B cell (primary cell): ENCODE results near the gene LPXN. TPM values are rescaled to one million over a fixed set of nuclear protein-coding genes. Genes with fewer than 3 reads are reported as not detected.

Source experiments
- ATAC-seq: fragments of 200-7000 bp; cut with Tn5 transposase; one replicate; pipeline ENCODE4 v1.10.0; 2021; ENCODE audit warnings: low read depth, mild to moderate bottlenecking, moderate number of reproducible peaks, moderate library complexity
- CTCF ChIA-PET: fragments of 350-600 bp; sonication (Branson Sonifier 250); formaldehyde crosslinking; loops from one replicate; lab custom pipeline; 2021; ENCODE audit warnings: antibody characterized with exemption, inconsistent platforms; lab: Charles Lee
- POLR2A ChIA-PET: fragments of 350-600 bp; sonication (Branson Sonifier 250); formaldehyde crosslinking; loops from one replicate; lab custom pipeline; 2021; ENCODE audit warnings: antibody characterized with exemption; lab: Charles Lee
- DNase-seq: peaks from one replicate; pipeline ENCODE4 v3.0.0; 2013
- H2AFZ ChIP-seq: 2 replicates; pipeline ENCODE4 v1.6.1; 2012; ENCODE audit warnings: mild to moderate bottlenecking, low read depth, low read length; ENCODE audit not compliant: insufficient read depth, poor library complexity, severe bottlenecking
- H3K27ac ChIP-seq, 2 donors: 1 replicate in 1 of 2; 2 replicates in 1 of 2; pipeline ENCODE4 v1.5.1; 2012 to 2013; ENCODE audit warnings: low read length in 2 of 2, mild to moderate bottlenecking in 2 of 2, moderate library complexity in 1 of 2
- H3K27me3 ChIP-seq, 4 experiments: fragments of 200-600 bp in 1 of 4; sonication (generic) in 1 of 4; replicated peaks in 1 of 4; 1 replicate in 2 of 4; 2 replicates in 2 of 4; pipeline versions ENCODE4 v1.6.1 to v1.7.0; 2013 to 2016; ENCODE audit warnings: low read length in 3 of 4, mild to moderate bottlenecking in 2 of 4, mixed read lengths in 1 of 4, moderate library complexity in 1 of 4; ENCODE audit not compliant: insufficient read depth in 4 of 4, control insufficient read depth in 3 of 4; ENCODE audit errors: control extremely low read depth in 1 of 4
- H3K36me3 ChIP-seq, 2 experiments: replicated peaks in 1 of 2; 1 replicate in 1 of 2; 2 replicates in 1 of 2; pipeline versions ENCODE4 v1.6.1 to v1.7.1; 2013; ENCODE audit warnings: low read length in 1 of 2; ENCODE audit not compliant: insufficient read depth in 2 of 2, control insufficient read depth in 1 of 2; ENCODE audit errors: control extremely low read depth in 1 of 2, extremely low read depth in 1 of 2
- H3K4me1 ChIP-seq, 2 donors: fragments of 200-600 bp in 1 of 2; sonication (generic) in 1 of 2; 1 replicate in 1 of 2; 2 replicates in 1 of 2; pipeline versions ENCODE4 v1.5.1 to v1.6.1; 2013 to 2017; ENCODE audit warnings: low read length in 2 of 2; ENCODE audit not compliant: control insufficient read depth in 2 of 2, insufficient read depth in 2 of 2
- H3K4me2 ChIP-seq: replicated peaks from 2 replicates; pipeline ENCODE3; 2012; ENCODE audit warnings: mild to moderate bottlenecking, low read depth, low read length; ENCODE audit not compliant: poor library complexity, severe bottlenecking
- H3K4me3 ChIP-seq, 5 experiments: fragments of 200-600 bp in 1 of 5; sonication (generic) in 1 of 5; 1 replicate in 3 of 5; 2 replicates in 2 of 5; pipeline versions ENCODE4 v1.5.1 to v1.7.0; 2011 to 2016; ENCODE audit warnings: low read length in 4 of 5, mild to moderate bottlenecking in 4 of 5, low read depth in 2 of 5, control low read depth in 1 of 5, moderate library complexity in 1 of 5; ENCODE audit not compliant: insufficient read depth in 1 of 5; ENCODE audit errors: control extremely low read depth in 1 of 5, extremely low read depth in 1 of 5
- H3K79me2 ChIP-seq: fragments of 200-600 bp; sonication (generic); one replicate; pipeline ENCODE4 v1.6.0; 2016; ENCODE audit warnings: low read length; ENCODE audit not compliant: control insufficient read depth, insufficient read depth
- H3K9ac ChIP-seq: fragments of 200-600 bp; sonication (generic); 2 replicates; pipeline ENCODE4 v1.6.1; 2017; ENCODE audit warnings: mild to moderate bottlenecking, low read length, moderate library complexity
- H3K9me3 ChIP-seq, 3 donors: one replicate each; pipeline versions ENCODE4 v1.6.1 to v1.7.1; 2013; ENCODE audit warnings: low read length in 2 of 3; ENCODE audit not compliant: control insufficient read depth in 2 of 3, insufficient read depth in 1 of 3; ENCODE audit errors: control extremely low read depth in 1 of 3
- H4K20me1 ChIP-seq: 2 replicates; pipeline ENCODE4 v1.6.0; 2012; ENCODE audit warnings: mild to moderate bottlenecking, low read length; ENCODE audit not compliant: insufficient read depth, control insufficient read depth, poor library complexity, severe bottlenecking
- H3K27ac Mint-ChIP-seq: one replicate; pipeline ENCODE4 v1.8.0; 2021; ENCODE audit warnings: mixed read lengths
- H3K27me3 Mint-ChIP-seq: one replicate; pipeline ENCODE4 v1.8.0; 2021; ENCODE audit warnings: mixed read lengths
- H3K4me1 Mint-ChIP-seq: one replicate; pipeline ENCODE4 v1.8.0; 2021; ENCODE audit warnings: mixed read lengths
- H3K4me3 Mint-ChIP-seq: one replicate; pipeline ENCODE4 v1.8.0; 2021; ENCODE audit warnings: mixed read lengths
- H3K9me3 Mint-ChIP-seq: one replicate; pipeline ENCODE4 v1.8.0; 2022; ENCODE audit warnings: mixed read lengths; ENCODE audit not compliant: insufficient read depth
- EZH2 ChIP-seq: IDR thresholded peaks from 2 replicates; pipeline ENCODE4 v1.6.1; 2012; ENCODE audit warnings: borderline replicate concordance, low read depth, mild to moderate bottlenecking, moderate library complexity, low read length; ENCODE audit not compliant: insufficient read depth, poor library complexity, severe bottlenecking
- WGBS: methylation state at CpG from one replicate; pipeline ENCODE4 v1.1.5; 2013; ENCODE audit warnings: missing lambda C conversion rate; ENCODE audit not compliant: insufficient coverage; 5-methylcytosine and 5-hydroxymethylcytosine counted together
- intact Hi-C: fragments of 100-400 bp; cut with micrococcal nuclease; formaldehyde crosslinking; loops from one replicate; pipeline ENCODE4 v1.10.0; 2022
- polyA plus RNA-seq: library from polyadenylated mRNA; depleted of rRNA; stranded (reverse); fragments of >200 nt; gene quantifications from 2 replicates; pipeline ENCODE4 v1.2.3, GENCODE V29; 2012
- total RNA-seq, 2 donors: library from RNA; stranded (reverse); fragments of 120-200 nt in 1 of 2; gene quantifications; 1 replicate in 1 of 2; 2 replicates in 1 of 2; pipeline versions ENCODE4 v1.2.3 to v1.2.4, GENCODE V29; 2013 to 2022
- TF ChIP-seq, protein P1 (sequence below): fragments of 200-600 bp; IDR thresholded peaks from one replicate; pipeline ENCODE4 v1.8.0; 2022; ENCODE audit warnings: antibody characterized with exemption, mild to moderate bottlenecking

The LPXN gene
- total and polyA plus RNA-seq, 2 donors (not counting 1 experiment from before 2014, with no cell fraction given), result 59.2 to 209 TPM

DNA sequence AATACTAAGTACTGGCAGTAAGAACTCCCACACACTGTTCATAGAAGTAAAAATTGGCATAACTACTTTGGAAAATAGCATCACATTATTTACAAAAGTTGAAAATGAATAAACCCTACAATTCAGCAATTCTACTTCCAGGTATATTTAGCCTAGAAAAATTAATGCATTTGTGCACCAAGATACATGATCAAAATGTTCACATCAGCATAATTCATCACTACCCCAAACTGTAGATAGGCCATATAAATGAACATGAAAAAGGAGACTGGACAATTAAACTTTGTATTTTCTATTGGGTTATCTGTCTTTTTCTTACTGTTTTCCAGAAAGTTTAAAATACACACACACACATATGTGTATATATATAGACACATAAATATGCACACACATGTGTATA, 73.7 kb downstream of the LPXN start:
- Histone ChIP-seq H2AFZ (no peak overlapping the region), H3K9me3 (no peaks in the 10 kb centered on the region), H3K9ac (no peak overlapping the region), H4K20me1 (no peaks in the 10 kb centered on the region), H3K27ac (no peak overlapping the region), H3K4me3 (no peak overlapping the region), H3K36me3 (no peaks in the 10 kb centered on the region), H3K4me2 (no peak overlapping the region), H3K27me3 (no peaks in the 10 kb centered on the region), H3K4me1 (peaks cover 2 to 11% of the 10 kb centered on the region in 2 donors), H3K79me2 (no peaks in the 10 kb centered on the region)
- H3K4me1 Mint-ChIP-seq, result peaks cover 24% of the 10 kb centered on the region
- DNase-seq, result no peak
- no peak overlapping the region for H3K27ac Mint-ChIP-seq
- POLR2A ChIA-PET, result no interaction called here
- CTCF ChIA-PET, result interaction anchor here (1.3 kb wide), 1 partner anchor 10 kb away, joined by 4 read pairs; no protein-coding TSS in a partner anchor
- no peak overlapping the region for H3K4me3 Mint-ChIP-seq
- no peak for ATAC-seq
- TF ChIP-seq EZH2, result no peak
- TF ChIP-seq, protein P1, sequence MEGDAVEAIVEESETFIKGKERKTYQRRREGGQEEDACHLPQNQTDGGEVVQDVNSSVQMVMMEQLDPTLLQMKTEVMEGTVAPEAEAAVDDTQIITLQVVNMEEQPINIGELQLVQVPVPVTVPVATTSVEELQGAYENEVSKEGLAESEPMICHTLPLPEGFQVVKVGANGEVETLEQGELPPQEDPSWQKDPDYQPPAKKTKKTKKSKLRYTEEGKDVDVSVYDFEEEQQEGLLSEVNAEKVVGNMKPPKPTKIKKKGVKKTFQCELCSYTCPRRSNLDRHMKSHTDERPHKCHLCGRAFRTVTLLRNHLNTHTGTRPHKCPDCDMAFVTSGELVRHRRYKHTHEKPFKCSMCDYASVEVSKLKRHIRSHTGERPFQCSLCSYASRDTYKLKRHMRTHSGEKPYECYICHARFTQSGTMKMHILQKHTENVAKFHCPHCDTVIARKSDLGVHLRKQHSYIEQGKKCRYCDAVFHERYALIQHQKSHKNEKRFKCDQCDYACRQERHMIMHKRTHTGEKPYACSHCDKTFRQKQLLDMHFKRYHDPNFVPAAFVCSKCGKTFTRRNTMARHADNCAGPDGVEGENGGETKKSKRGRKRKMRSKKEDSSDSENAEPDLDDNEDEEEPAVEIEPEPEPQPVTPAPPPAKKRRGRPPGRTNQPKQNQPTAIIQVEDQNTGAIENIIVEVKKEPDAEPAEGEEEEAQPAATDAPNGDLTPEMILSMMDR, result no peak
- H3K27me3 Mint-ChIP-seq, result no peaks in the 10 kb centered on the region
- no peaks in the 10 kb centered on the region for H3K9me3 Mint-ChIP-seq
- intact Hi-C loops, result no loop called here

DNA sequence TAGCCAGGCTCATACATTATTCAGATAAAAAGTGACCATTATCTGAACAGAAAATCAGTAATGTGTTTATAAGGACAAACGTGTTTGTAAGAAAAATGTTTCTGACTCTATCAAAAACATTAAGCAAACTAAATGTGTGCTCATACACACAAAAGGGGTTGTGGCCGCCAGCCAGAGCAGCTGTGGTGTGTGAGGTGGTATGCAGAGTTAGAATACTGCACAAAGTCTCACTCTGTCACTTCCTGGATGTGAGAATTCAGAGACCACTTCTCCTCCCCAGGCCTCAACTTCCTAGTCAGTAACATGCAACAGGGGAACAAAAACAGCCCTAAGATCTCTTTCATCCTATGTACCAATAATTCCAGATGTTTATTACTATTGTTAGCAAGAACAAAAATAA, 77.2 kb downstream of the LPXN start:
- H3K4me1 ChIP-seq, result peaks cover 0 to 3% of the 10 kb centered on the region in 2 donors
- H3K4me3 ChIP-seq, result no peak overlapping the region
- intact Hi-C loops, result no loop called here
- no peaks in the 10 kb centered on the region for H3K9me3 ChIP-seq
- no peak overlapping the region for H3K4me3 Mint-ChIP-seq
- no peaks in the 10 kb centered on the region for H3K36me3 ChIP-seq
- no peaks in the 10 kb centered on the region for H3K79me2 ChIP-seq
- no peaks in the 10 kb centered on the region for H4K20me1 ChIP-seq
- no peak overlapping the region for H3K27ac Mint-ChIP-seq
- TF ChIP-seq, protein P1, result no peak
- no peak for TF ChIP-seq EZH2
- H3K4me1 Mint-ChIP-seq, result peaks cover 7% of the 10 kb centered on the region
- H3K9me3 Mint-ChIP-seq, result no peaks in the 10 kb centered on the region
- H3K27me3 ChIP-seq, result no peaks in the 10 kb centered on the region
- POLR2A ChIA-PET, result no interaction called here
- DNase-seq, result no peak
- WGBS, result no CpG with 5 or more reads among the region's 2 CpGs
- H3K27ac ChIP-seq, result no peak overlapping the region
- CTCF ChIA-PET, result no interaction called here
- no peaks in the 10 kb centered on the region for H3K27me3 Mint-ChIP-seq
- ATAC-seq, result no peak
- no peak overlapping the region for H3K9ac ChIP-seq
- no peak overlapping the region for H2AFZ ChIP-seq
- no peak overlapping the region for H3K4me2 ChIP-seq
